Thoracic aorta (tissue), 2 donors: Measurements from ENCODE around the gene WNT5A. TPM values are rescaled to one million over a fixed set of nuclear protein-coding genes. Genes with fewer than 3 reads are reported as not detected.

ENCODE experiments used
- ATAC-seq: fragments of 150-250 bp; one replicate; pipeline ENCODE4 v1.8.0; 2017; ENCODE audit warnings: low read depth; ENCODE audit not compliant: insufficient number of reproducible peaks, low FRiP score
- DNase-seq: peaks from one replicate; pipeline ENCODE4 v3.0.0-alpha.2; 2020; ENCODE audit warnings: low spot score
- H3K27ac ChIP-seq, 2 donors: fragments of 200-600 bp; sonication (generic); 1 replicate in 1 of 2; 2 replicates in 1 of 2; pipeline ENCODE4 v1.5.1; 2016; ENCODE audit warnings: mild to moderate bottlenecking in 2 of 2, moderate library complexity in 2 of 2
- H3K27me3 ChIP-seq: fragments of 200-600 bp; sonication (generic); replicated peaks from 2 replicates; pipeline ENCODE4 v1.6.0; 2016; ENCODE audit warnings: mild to moderate bottlenecking; ENCODE audit not compliant: insufficient read depth
- H3K36me3 ChIP-seq: fragments of 200-600 bp; sonication (generic); one replicate; pipeline ENCODE4 v1.5.1; 2016
- H3K4me1 ChIP-seq, 2 donors: fragments of 200-600 bp; sonication (generic); 1 replicate in 1 of 2; 2 replicates in 1 of 2; pipeline versions ENCODE4 v1.5.1 to v1.6.0; 2016; ENCODE audit warnings: low read depth in 2 of 2, mild to moderate bottlenecking in 1 of 2; ENCODE audit not compliant: control insufficient read depth in 1 of 2
- H3K4me3 ChIP-seq: fragments of 200-600 bp; sonication (generic); 2 replicates; pipeline ENCODE4 v1.5.1; 2016; ENCODE audit warnings: mild to moderate bottlenecking
- H3K9me3 ChIP-seq: fragments of 200-600 bp; sonication (generic); 2 replicates; pipeline ENCODE4 v1.5.1; 2016
- total RNA-seq, 2 donors: library from RNA; depleted of rRNA; stranded (reverse); fragments of >200 nt; gene quantifications; one replicate each; pipeline versions ENCODE4 v1.1.0 to v1.2.3, GENCODE V29; 2016
- TF ChIP-seq, protein P1 (sequence below): fragments of 200-600 bp; sonication (generic); IDR thresholded peaks from one replicate; pipeline ENCODE4 v1.5.1; 2019; ENCODE audit warnings: antibody characterized with exemption

Gene WNT5A
- total RNA-seq, 2 donors from 2014 or later, result 5.4 to 6.5 TPM

DNA sequence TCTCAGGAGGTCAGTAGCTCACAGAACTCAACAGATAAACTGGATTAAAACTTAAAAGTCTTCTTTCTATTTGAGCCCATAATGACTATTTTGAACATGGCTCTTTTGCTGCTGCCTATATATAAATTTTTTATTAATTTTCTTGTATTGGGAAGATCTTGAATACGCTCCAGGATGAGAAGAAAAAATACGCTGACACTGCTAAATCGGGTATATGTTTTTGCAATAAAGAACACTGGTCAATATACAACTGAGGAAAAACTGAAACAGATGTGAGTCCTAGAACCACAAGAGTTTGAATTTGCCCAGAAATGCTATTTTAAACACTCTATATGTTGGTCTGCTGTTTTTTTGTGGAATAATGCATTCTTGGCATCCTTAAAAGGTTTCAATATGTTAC, 20.6 kb downstream of the WNT5A start:
- no peaks in the 10 kb centered on the region for H3K4me1 ChIP-seq
- H3K4me3 ChIP-seq, result no peak overlapping the region
- no peaks in the 10 kb centered on the region for H3K9me3 ChIP-seq
- no peaks in the 10 kb centered on the region for H3K36me3 ChIP-seq
- TF ChIP-seq, protein P1, sequence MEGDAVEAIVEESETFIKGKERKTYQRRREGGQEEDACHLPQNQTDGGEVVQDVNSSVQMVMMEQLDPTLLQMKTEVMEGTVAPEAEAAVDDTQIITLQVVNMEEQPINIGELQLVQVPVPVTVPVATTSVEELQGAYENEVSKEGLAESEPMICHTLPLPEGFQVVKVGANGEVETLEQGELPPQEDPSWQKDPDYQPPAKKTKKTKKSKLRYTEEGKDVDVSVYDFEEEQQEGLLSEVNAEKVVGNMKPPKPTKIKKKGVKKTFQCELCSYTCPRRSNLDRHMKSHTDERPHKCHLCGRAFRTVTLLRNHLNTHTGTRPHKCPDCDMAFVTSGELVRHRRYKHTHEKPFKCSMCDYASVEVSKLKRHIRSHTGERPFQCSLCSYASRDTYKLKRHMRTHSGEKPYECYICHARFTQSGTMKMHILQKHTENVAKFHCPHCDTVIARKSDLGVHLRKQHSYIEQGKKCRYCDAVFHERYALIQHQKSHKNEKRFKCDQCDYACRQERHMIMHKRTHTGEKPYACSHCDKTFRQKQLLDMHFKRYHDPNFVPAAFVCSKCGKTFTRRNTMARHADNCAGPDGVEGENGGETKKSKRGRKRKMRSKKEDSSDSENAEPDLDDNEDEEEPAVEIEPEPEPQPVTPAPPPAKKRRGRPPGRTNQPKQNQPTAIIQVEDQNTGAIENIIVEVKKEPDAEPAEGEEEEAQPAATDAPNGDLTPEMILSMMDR, result no peak
- H3K27me3 ChIP-seq, result no peaks in the 10 kb centered on the region
- DNase-seq, result no peak
- no peak overlapping the region for H3K27ac ChIP-seq
- ATAC-seq, result no peak

DNA sequence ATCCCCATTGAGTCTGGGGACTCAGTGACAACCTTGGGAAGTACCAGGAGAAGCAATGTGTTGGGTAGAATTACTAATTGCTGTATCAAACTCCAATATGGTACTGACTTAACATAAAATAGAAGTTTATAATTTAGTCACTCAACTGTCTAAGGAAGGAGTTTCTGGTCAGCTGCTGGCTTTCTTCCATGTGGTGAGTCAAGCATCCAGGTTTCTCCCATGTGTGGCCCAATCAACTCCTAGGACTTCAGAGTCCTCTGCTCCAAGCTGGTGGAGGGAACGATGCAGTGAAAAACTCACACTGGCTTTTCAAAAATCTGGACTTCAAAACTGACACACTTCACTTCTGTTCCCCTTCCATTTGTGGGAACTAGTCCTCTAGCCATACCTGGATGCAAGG, 25.2 kb downstream of the WNT5A start:
- Histone ChIP-seq H3K27me3 (no peaks in the 10 kb centered on the region), H3K4me3 (no peak overlapping the region), H3K27ac (no peak overlapping the region), H3K4me1 (no peaks in the 10 kb centered on the region), H3K36me3 (no peaks in the 10 kb centered on the region), H3K9me3 (no peaks in the 10 kb centered on the region)
- DNase-seq (no peak), ATAC-seq (no peak)
- TF ChIP-seq, protein P1, result no peak

- TF ChIP-seq, protein P1, result no peak
- no peak for ATAC-seq
- H3K27ac ChIP-seq, result no peak overlapping the region
- H3K4me3 ChIP-seq, result no peak overlapping the region
- no peak for DNase-seq
- no peaks in the 10 kb centered on the region for H3K36me3 ChIP-seq
- H3K4me1 ChIP-seq, result no peaks in the 10 kb centered on the region
- no peaks in the 10 kb centered on the region for H3K9me3 ChIP-seq
- no peaks in the 10 kb centered on the region for H3K27me3 ChIP-seq
Measured at GRCh38 chr3:55459838-55460237, 27.3 kb downstream of the WNT5A start.

- H3K27me3 ChIP-seq, result no peaks in the 10 kb centered on the region
- TF ChIP-seq, protein P1, result no peak
- H3K4me1 ChIP-seq, result no peaks in the 10 kb centered on the region
- H3K27ac ChIP-seq, result no peak overlapping the region
- no peak overlapping the region for H3K4me3 ChIP-seq
- ATAC-seq (no peak), DNase-seq (no peak)
- H3K9me3 ChIP-seq, result no peaks in the 10 kb centered on the region
- H3K36me3 ChIP-seq, result no peaks in the 10 kb centered on the region
Measured at GRCh38 chr3:55458181-55458790, 28.8 kb downstream of the WNT5A start.

- no peak overlapping the region for H3K4me3 ChIP-seq
- no peak for ATAC-seq
- H3K27ac ChIP-seq, result no peak overlapping the region
- no peaks in the 10 kb centered on the region for H3K27me3 ChIP-seq
- no peaks in the 10 kb centered on the region for H3K9me3 ChIP-seq
- TF ChIP-seq, protein P1, result no peak
- H3K4me1 ChIP-seq, result no peaks in the 10 kb centered on the region
- H3K36me3 ChIP-seq, result no peaks in the 10 kb centered on the region
- DNase-seq, result no peak
Measured at GRCh38 chr3:55455915-55456314, 31.2 kb downstream of the WNT5A start.
